Skeletal muscle satellite cell (primary cell): ENCODE data around the gene GLO1.
"Not testable (repeated sequence)": the region's sequence is repeated elsewhere in the genome, so short reads cannot be mapped to it uniquely, and the experiment has no call there.

Experiments
- H3K27me3 ChIP-seq: 2 replicates; pipeline ENCODE4 v1.7.0; 2013; ENCODE audit warnings: low read length; ENCODE audit not compliant: control insufficient read depth, insufficient read depth
- H3K36me3 ChIP-seq: 2 replicates; pipeline ENCODE4 v1.7.0; 2013; ENCODE audit warnings: mild to moderate bottlenecking, control low read depth, low read length; ENCODE audit not compliant: insufficient read depth
- H3K4me1 ChIP-seq: 2 replicates; pipeline ENCODE4 v1.7.0; 2013; ENCODE audit warnings: low read length; ENCODE audit not compliant: control insufficient read depth, insufficient read depth
- H3K4me2 ChIP-seq: 2 replicates; pipeline ENCODE4 v1.7.0; 2013; ENCODE audit warnings: mild to moderate bottlenecking, low read length
- H3K4me3 ChIP-seq: 2 replicates; pipeline ENCODE4 v1.7.0; 2013; ENCODE audit warnings: low read length
- H3K9ac ChIP-seq: 2 replicates; pipeline ENCODE4 v1.7.0; 2013; ENCODE audit warnings: mild to moderate bottlenecking, low read depth, low read length, moderate library complexity
- H3K9me3 ChIP-seq: replicated peaks from 2 replicates; pipeline ENCODE4 v1.7.0; 2013; ENCODE audit warnings: mild to moderate bottlenecking, control low read depth, low read length

The GLO1 gene

GRCh38 chr6:38701551-38701950 lies 1.4 kb downstream of the GLO1 start:
- H3K9me3 ChIP-seq, result peaks cover 3% of the 10 kb centered on the region
- peaks cover 4% of the 10 kb centered on the region for H3K27me3 ChIP-seq
- no peaks in the 10 kb centered on the region for H3K36me3 ChIP-seq
- peak overlapping the region; percentile 44 for H3K4me2 ChIP-seq
- H3K4me1 ChIP-seq, result no peaks in the 10 kb centered on the region
- no peak overlapping the region for H3K9ac ChIP-seq
- peak overlapping the region; percentile 42 for H3K4me3 ChIP-seq

DNA sequence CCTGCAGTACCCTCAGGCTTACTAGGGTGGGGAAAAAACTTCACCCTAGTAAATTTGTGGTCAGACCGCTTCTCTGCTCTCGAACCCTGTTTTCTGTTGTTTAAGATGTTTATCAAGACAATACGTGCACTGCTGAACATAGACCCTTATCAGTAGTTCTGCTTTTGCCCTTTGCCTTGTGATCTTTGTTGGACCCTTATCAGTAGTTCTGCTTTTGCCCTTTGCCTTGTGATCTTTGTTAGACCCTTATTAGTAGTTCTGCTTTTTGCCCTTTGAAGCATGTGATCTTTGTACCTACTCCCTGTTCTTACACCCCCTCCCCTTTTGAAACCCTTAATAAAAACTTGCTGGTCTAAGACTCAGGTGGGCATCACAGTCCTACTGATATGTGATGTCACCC lies 3.2 kb downstream of the GLO1 start:
- H3K27me3 ChIP-seq, H3K9ac ChIP-seq, H3K36me3 ChIP-seq: not testable (repeated sequence)

GRCh38 chr6:38697846-38698245 lies 5.1 kb downstream of the GLO1 start:
- no peak overlapping the region for H3K4me3 ChIP-seq
- H3K36me3 ChIP-seq, result no peaks in the 10 kb centered on the region
- no peaks in the 10 kb centered on the region for H3K4me1 ChIP-seq
- H3K27me3 ChIP-seq, result no peaks in the 10 kb centered on the region
- no peak overlapping the region for H3K4me2 ChIP-seq
- H3K9me3 ChIP-seq, result peaks cover 3% of the 10 kb centered on the region
- H3K9ac ChIP-seq, result no peak overlapping the region

More for the DNA sequence above, 3.2 kb downstream of the GLO1 start:
- not testable (repeated sequence) for H3K4me3 ChIP-seq, H3K9me3 ChIP-seq, H3K4me1 ChIP-seq, H3K4me2 ChIP-seq

- peaks cover 3% of the 10 kb centered on the region for H3K9me3 ChIP-seq
- H3K27me3 ChIP-seq, result no peaks in the 10 kb centered on the region
- no peaks in the 10 kb centered on the region for H3K4me1 ChIP-seq
- H3K4me3 ChIP-seq, result no peak overlapping the region
- H3K9ac ChIP-seq, result no peak overlapping the region
- H3K4me2 ChIP-seq, result no peak overlapping the region
- no peaks in the 10 kb centered on the region for H3K36me3 ChIP-seq
These were observed 6.6 kb downstream of the GLO1 start for GRCh38 chr6:38696345-38696744.

DNA sequence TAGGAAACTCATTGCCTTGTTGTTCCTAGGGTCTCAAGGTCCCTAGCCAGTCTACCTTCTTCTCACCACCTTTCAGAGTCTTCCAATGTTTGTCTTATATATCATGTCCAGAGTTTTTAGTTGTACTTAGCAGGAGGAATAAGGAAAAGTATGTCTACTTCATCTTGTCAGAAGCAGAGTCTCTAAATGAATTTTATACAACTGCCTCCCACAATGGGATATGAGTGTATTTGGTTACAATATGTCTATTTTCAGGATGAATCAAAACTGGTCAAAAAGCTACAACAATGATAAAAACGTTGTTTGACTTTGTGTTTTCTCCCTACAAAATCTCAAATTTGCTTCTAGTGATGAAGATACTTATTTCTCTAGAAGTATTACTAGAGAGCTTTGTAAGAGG lies 7.0 kb downstream of the GLO1 start:
- Histone ChIP-seq H3K36me3 (no peaks in the 10 kb centered on the region), H3K27me3 (no peaks in the 10 kb centered on the region), H3K4me2 (no peak overlapping the region)

DNA sequence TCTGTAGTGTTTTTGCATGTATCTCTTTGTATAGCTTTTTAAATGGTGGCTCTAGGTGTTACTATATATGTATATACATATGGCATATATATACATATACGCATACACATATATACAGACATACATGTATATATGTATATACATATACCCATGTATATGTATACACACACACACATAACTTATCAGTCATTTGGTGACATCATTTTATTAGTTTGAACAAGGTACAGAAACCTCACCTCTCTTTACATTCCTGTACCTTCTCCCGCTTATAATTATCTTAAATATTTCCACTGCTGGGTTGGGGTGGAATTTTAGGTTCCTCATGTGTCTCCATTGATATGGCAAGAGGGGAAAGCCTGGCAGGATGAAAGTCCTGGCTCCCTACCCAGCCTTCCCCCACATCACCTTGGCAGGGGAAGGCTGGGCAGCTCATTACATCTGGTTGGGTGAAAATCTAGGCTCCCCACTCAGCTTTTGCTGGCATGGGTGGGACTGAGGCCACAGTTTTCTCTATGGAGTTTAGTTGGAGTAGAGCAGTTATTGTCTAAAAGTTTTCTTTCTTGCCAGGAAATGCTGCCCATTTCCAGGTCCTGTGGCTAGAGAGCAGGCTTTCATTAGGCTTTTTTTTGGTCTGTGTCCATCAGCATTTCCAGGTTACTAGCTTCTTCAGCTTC lies 7.6 kb downstream of the GLO1 start:
- no peaks in the 10 kb centered on the region for H3K36me3 ChIP-seq
- H3K9ac ChIP-seq, result no peak overlapping the region
- H3K27me3 ChIP-seq, result no peaks in the 10 kb centered on the region
- no peak overlapping the region for H3K4me3 ChIP-seq
- H3K4me1 ChIP-seq, result no peaks in the 10 kb centered on the region
- H3K9me3 ChIP-seq, result peaks cover 1% of the 10 kb centered on the region
- no peak overlapping the region for H3K4me2 ChIP-seq

More for the DNA sequence above, 7.0 kb downstream of the GLO1 start:
- Histone ChIP-seq H3K9ac (no peak overlapping the region), H3K4me3 (no peak overlapping the region), H3K4me1 (no peaks in the 10 kb centered on the region), H3K9me3 (peaks cover 3% of the 10 kb centered on the region)

GRCh38 chr6:38688579-38689087 lies 14.3 kb downstream of the GLO1 start:
- H3K36me3 ChIP-seq, result peaks cover 5% of the 10 kb centered on the region
- peaks cover 7% of the 10 kb centered on the region for H3K4me1 ChIP-seq
- H3K27me3 ChIP-seq, result no peaks in the 10 kb centered on the region
- H3K4me3 ChIP-seq, result no peak overlapping the region
- no peaks in the 10 kb centered on the region for H3K9me3 ChIP-seq
- no peak overlapping the region for H3K4me2 ChIP-seq
- H3K9ac ChIP-seq, result no peak overlapping the region

GRCh38 chr6:38687549-38687948 lies 15.4 kb downstream of the GLO1 start:
- peaks cover 11% of the 10 kb centered on the region for H3K36me3 ChIP-seq
- H3K27me3 ChIP-seq, result no peaks in the 10 kb centered on the region
- no peak overlapping the region for H3K4me3 ChIP-seq
- no peak overlapping the region for H3K4me2 ChIP-seq
- no peaks in the 10 kb centered on the region for H3K9me3 ChIP-seq
- no peak overlapping the region for H3K9ac ChIP-seq
- peaks cover 7% of the 10 kb centered on the region for H3K4me1 ChIP-seq

DNA sequence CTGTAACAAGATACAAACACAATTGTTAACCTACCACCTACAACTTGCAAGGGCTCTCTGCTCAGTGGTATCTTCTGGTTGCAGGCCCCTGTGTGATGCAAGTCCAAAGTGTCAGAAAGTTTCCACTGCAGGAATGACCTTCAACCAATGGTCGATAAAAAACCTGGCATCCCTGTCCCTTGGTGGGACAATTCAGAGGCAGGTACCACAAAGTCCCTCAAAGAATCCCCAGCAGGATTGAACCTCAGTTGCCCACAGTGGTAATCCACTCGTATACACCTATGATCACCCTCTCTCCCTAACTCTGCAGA lies 15.9 kb downstream of the GLO1 start:
- Histone ChIP-seq H3K36me3 (peaks cover 16% of the 10 kb centered on the region), H3K9me3 (no peaks in the 10 kb centered on the region), H3K9ac (no peak overlapping the region), H3K27me3 (no peaks in the 10 kb centered on the region), H3K4me3 (no peak overlapping the region), H3K4me1 (peaks cover 7% of the 10 kb centered on the region), H3K4me2 (no peak overlapping the region)

DNA sequence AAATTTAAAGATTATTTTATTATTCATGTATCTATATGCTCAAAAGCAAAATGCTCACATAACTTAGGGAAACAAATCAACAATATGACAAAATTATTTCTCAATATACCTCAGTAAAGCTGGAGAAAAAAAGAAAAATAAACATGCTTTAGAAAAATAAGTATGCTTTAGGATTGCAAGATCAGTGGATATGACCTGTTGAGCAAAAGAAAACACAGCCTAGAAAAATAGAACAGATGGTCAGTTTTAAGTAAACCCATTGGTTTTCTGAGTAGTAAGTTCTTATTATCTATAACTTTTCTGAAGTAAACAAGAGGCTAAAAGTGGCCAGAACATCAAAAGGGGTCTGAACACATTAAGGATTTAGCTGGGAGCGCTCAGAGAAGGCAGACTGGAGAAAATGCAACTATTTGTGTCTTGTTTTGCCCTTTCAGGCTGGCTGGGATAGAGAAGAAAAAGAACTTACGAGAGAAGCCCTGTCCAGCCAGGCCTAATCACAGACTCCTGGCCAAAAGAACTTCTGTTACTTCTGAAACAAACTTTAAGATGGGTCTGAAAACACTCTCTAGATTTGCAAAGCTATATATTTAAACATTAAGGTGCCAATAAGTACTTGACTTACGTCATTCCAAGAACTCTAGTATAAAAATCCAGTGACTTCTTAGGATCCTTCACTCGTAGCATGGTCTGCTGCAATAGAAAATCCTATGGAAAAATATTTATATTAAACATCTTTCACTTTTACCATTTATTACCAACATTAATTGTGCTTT lies 16.5 kb downstream of the GLO1 start:
- H3K4me3 ChIP-seq, result no peak overlapping the region
- H3K4me2 ChIP-seq, result no peak overlapping the region
- no peaks in the 10 kb centered on the region for H3K27me3 ChIP-seq
- H3K9me3 ChIP-seq, result no peaks in the 10 kb centered on the region
- H3K9ac ChIP-seq, result no peak overlapping the region
- H3K36me3 ChIP-seq, result peaks cover 21% of the 10 kb centered on the region
- peaks cover 7% of the 10 kb centered on the region for H3K4me1 ChIP-seq

- no peaks in the 10 kb centered on the region for H3K27me3 ChIP-seq
- H3K36me3 ChIP-seq, result peaks cover 22% of the 10 kb centered on the region
- H3K4me3 ChIP-seq, result no peak overlapping the region
- H3K9me3 ChIP-seq, result no peaks in the 10 kb centered on the region
- H3K4me2 ChIP-seq, result no peak overlapping the region
- H3K4me1 ChIP-seq, result peaks cover 7% of the 10 kb centered on the region
- H3K9ac ChIP-seq, result no peak overlapping the region
These were observed 18.0 kb downstream of the GLO1 start for GRCh38 chr6:38684904-38685303.

DNA sequence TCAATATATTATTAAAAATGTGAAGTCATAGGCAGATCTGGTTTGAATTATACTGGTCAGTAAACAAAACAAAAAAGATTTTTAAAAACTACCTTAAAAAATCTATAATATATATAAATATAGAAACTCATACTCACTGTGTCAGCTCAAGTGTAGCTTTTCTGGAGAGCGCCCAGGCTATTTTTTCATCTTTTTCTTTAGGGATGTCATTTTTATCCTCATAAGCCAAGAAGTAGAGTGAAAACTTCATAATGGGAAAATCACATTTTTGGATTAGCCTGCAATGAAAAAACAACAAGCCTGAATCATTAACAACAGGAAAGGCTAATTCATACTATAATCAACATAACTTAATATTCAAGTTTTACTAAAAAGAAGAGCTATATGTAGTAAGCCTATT lies 18.7 kb downstream of the GLO1 start:
- Histone ChIP-seq H3K4me1 (peaks cover 7% of the 10 kb centered on the region), H3K9me3 (no peaks in the 10 kb centered on the region), H3K4me2 (no peak overlapping the region), H3K36me3 (peaks cover 22% of the 10 kb centered on the region), H3K27me3 (no peaks in the 10 kb centered on the region), H3K4me3 (no peak overlapping the region), H3K9ac (no peak overlapping the region)
